SU-DHL-6 (cell line): Measurements from ENCODE around the gene CLEC5A.

Source experiments
- CTCF ChIP-seq: fragments of 200-600 bp; sonication (generic); IDR thresholded peaks from one replicate; pipeline ENCODE4 v1.5.1; 2017; ENCODE audit warnings: antibody characterized with exemption, mild to moderate bottlenecking, low read length, moderate library complexity; ENCODE audit not compliant: insufficient read depth, poor library complexity, severe bottlenecking
- EZH2phosphoT487 ChIP-seq: fragments of 200-600 bp; sonication (generic), shearing (Covaris generic); conservative IDR thresholded peaks from 2 replicates; pipeline ENCODE4 v1.6.1; 2018; ENCODE audit warnings: mild to moderate bottlenecking, antibody characterized with exemption, low read length, moderate library complexity, mixed read lengths

DNA sequence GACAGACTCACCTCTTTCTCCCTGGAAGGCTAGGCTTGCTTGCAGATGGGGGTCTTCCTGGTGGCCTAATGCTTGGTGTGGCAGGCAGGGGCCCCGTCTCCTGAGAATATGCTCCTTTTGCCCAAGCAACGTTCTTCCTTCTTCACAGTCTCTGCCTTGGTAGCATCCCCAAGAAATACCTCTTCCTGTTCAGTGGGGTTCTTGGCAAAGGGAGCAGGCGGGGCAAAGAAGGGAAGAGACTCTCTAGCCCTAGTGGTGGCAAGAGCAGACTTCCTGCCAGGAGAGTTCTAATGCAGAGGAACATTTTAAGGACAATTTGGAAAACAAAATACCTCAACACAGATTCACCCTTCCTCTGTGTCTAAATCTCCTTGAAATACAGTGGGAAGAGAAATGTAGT lies at the start of gene CLEC5A:
- no peak for TF ChIP-seq CTCF
- TF ChIP-seq EZH2phosphoT487 = no peak
